AG09319 (cell line): ENCODE measurements around the gene DLGAP4.
A peak's percentile ranks its signal among the peaks of the same experiment; 100 is the strongest.

Experiments
- DNase-seq: peaks from one replicate; pipeline ENCODE4 v3.0.0-alpha.2; 2010; ENCODE audit warnings: low read depth; ENCODE audit errors: extremely low read depth
- TF ChIP-seq, protein P1 (sequence below): IDR thresholded peaks from 2 replicates; pipeline ENCODE4 v1.5.1; 2011; ENCODE audit warnings: low read depth, mild to moderate bottlenecking, inconsistent platforms, low read length, moderate library complexity

Gene DLGAP4

DNA sequence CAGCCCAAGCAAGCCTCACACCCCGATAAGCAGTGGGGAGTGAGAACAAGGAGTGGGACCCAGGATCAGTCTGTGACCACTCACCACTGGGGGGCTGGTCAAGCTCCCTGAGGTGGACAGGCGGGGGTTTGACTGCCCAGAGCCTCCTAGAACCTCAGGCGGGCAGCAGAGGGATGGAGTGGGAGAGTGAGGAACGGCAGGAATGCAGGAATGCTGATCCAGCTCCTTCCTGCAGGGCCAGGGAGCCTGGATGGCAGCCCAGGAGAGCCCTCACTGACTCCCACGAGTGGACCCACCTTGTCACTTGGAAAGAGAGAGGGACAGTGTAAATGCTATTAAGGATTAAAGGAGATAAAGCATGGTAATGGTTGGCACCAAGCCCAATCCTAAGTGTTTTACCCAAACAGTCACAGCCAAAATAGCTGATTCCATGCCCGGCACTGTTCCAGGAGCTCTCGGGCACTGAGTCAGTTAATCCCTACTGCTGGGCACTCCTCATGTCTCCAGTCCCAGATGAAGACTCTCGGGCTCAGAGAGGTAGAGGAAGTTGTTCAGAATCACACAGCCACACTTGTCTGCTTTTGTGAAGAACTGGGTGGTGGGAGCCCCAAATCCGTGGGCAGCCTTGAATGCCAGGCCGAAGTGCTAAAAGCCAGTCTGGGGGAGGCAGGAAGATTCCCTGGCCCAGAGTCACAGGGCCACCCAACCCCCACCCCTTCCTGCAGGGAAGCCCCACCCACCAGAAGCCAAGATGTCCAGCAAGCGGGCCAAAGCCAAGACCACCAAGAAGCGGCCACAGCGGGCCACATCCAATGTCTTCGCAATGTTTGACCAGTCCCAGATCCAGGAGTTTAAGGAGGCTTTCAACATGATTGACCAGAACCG lies 238.2 kb downstream of the DLGAP4 start:
- TF ChIP-seq, protein P1, sequence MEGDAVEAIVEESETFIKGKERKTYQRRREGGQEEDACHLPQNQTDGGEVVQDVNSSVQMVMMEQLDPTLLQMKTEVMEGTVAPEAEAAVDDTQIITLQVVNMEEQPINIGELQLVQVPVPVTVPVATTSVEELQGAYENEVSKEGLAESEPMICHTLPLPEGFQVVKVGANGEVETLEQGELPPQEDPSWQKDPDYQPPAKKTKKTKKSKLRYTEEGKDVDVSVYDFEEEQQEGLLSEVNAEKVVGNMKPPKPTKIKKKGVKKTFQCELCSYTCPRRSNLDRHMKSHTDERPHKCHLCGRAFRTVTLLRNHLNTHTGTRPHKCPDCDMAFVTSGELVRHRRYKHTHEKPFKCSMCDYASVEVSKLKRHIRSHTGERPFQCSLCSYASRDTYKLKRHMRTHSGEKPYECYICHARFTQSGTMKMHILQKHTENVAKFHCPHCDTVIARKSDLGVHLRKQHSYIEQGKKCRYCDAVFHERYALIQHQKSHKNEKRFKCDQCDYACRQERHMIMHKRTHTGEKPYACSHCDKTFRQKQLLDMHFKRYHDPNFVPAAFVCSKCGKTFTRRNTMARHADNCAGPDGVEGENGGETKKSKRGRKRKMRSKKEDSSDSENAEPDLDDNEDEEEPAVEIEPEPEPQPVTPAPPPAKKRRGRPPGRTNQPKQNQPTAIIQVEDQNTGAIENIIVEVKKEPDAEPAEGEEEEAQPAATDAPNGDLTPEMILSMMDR, result no peak
- no peak for DNase-seq

GRCh38 chr20:36546111-36546736 lies 240.1 kb downstream of the DLGAP4 start:
- TF ChIP-seq, protein P1, result no peak
- DNase-seq, result no peak

DNA sequence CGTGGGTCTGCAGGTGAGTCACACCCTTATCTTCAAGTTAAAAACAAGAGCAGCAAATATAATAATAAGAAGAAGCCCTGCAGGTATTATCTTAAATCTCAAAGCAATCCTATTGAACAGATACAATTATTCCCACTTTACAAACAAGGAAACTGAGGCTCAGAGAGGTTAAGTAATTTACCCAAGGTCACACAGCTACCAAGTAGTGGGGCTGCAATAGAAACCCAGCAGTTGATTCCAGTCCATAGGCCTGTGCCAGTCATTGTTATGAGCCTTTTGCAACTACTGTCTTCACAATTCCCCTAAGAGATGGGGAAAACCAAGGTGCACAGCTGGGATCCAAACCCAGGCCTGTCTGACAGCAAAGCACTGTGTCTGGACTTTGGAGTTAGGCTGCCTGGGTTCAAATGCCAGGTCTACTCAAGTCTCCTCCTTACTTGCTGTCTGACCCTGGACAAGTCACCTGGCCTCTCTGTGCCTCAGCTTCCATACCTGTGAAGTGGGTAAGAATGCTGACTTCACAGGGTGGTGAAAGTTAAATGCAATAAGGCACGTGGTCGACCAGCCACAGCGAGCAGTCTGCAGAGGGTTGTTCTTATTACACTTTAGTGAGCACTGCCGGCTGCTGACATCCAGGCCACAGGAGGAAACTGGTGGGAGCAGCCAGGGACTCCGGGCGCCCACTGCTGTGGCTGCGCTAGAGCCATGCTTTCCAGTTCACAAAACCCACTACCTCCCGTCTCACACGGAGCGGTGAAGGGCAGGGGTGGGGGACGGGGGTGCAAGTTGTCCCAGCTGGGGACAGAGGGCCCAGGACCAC lies 241.3 kb downstream of the DLGAP4 start:
- TF ChIP-seq, protein P1, result no peak

GRCh38 chr20:36548006-36548315 lies 241.8 kb downstream of the DLGAP4 start:
- DNase-seq, result no peak
- TF ChIP-seq, protein P1, result peak; percentile 11; the same call in 1 of the 2 replicates

More for the DNA sequence above, 241.3 kb downstream of the DLGAP4 start:
- no peak for DNase-seq

DNA sequence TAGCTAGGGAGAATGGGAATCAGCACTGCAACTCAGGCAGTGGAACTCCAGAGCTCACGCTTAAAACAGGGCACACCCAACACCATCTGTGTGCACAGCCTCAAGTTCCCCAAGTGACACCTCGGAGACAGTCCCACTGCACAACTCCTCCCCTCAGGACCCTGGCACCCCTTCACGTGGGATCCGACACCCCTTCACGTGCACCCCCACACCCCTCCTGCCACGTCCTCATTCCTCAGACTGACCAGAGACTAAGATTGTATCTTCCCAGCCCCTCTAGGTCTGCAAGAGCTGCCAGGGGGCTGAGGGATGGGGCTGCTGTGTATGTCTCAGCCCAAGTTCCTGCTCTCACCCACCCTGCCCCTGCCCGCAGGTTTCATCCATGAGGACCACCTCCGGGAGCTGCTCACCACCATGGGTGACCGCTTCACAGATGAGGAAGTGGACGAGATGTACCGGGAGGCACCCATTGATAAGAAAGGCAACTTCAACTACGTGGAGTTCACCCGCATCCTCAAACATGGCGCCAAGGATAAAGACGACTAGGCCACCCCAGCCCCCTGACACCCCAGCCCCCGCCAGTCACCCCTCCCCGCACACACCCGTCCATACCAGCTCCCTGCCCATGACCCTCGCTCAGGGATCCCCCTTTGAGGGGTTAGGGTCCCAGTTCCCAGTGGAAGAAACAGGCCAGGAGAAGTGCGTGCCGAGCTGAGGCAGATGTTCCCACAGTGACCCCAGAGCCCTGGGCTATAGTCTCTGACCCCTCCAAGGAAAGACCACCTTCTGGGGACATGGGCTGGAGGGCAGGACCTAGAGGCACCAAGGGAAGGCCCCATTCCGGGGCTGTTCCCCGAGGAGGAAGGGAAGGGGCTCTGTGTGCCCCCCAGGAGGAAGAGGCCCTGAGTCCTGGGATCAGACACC lies 242.8 kb downstream of the DLGAP4 start:
- TF ChIP-seq, protein P1, result no peak
- DNase-seq, result no peak

- TF ChIP-seq, protein P1, result no peak
- no peak for DNase-seq
Measured at GRCh38 chr20:36549628-36549941, 243.4 kb downstream of the DLGAP4 start.
